Measurements from ENCODE around the gene PPP1R8.

- TF ChIP-seq CTCF (conservative IDR thresholded peaks at IDR 0.05; ENCODE audit: low read length) (no peak), EZH2phosphoT487 (IDR thresholded peaks at IDR 0.05; ENCODE audit: borderline replicate concordance, low read depth, low read length) (no peak)
These were observed 2.9 kb downstream of the PPP1R8 start for GRCh38 chr1:27833470-27833869.
